Fibroblast of pulmonary artery (primary cell): ENCODE measurements around the gene ZC3H12D.

Experiments used
- DNase-seq: peaks from one replicate; pipeline ENCODE4 v3.0.0-alpha.2; 2010; ENCODE audit warnings: low read depth
- H3K4me3 ChIP-seq: replicated peaks from 2 replicates; pipeline ENCODE4 v1.5.1; 2011; ENCODE audit warnings: low read depth, mild to moderate bottlenecking, control low read depth, low read length, moderate library complexity
- CTCF ChIP-seq: IDR thresholded peaks from 2 replicates; pipeline ENCODE4 v1.5.1; 2011; ENCODE audit warnings: mild to moderate bottlenecking, control low read depth, low read length, inconsistent platforms; ENCODE audit errors: missing control alignments

ZC3H12D gene

GRCh38 chr6:149483334-149483725, 1.5 kb downstream of the ZC3H12D start:
- TF ChIP-seq CTCF, result no peak
- H3K4me3 ChIP-seq, result no peak overlapping the region
- DNase-seq, result no peak

- TF ChIP-seq CTCF, result no peak
- no peak for DNase-seq
- no peak overlapping the region for H3K4me3 ChIP-seq
Measured at GRCh38 chr6:149482545-149483333, 2.1 kb downstream of the ZC3H12D start.

GRCh38 chr6:149480502-149481280, 4.1 kb downstream of the ZC3H12D start:
- no peak for DNase-seq
- H3K4me3 ChIP-seq, result no peak overlapping the region
- TF ChIP-seq CTCF, result no peak

- no peak for TF ChIP-seq CTCF
- H3K4me3 ChIP-seq, result no peak overlapping the region
- DNase-seq, result no peak
Measured at GRCh38 chr6:149478631-149479314, 6.0 kb downstream of the ZC3H12D start.

GRCh38 chr6:149477544-149477943, 7.3 kb downstream of the ZC3H12D start:
- no peak overlapping the region for H3K4me3 ChIP-seq
- no peak for TF ChIP-seq CTCF
- DNase-seq, result no peak

- no peak overlapping the region for H3K4me3 ChIP-seq
- no peak for TF ChIP-seq CTCF
- DNase-seq, result no peak
Measured at GRCh38 chr6:149476789-149477455, 7.9 kb downstream of the ZC3H12D start.
